ENCODE data around the gene STXBP1.

DNA sequence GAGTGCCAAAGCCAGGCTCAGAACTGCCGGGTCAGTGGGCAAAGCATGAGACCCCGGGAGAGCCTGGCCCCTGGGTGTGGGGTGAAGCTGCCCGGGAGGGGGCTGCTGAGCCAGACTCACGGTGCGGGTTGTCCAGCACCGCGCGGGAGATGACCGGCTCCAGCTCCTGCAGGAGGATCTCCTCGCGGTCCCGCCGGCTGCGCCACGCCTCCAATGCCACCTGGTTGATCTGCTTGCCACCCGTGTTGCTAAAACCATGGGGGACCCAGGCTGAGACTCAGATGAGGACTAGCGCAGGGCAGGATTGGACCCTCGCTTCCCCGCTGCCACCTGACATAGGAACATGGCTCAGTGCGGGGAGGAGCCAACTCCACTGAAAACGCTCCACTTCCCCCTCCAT is 120.4 kb downstream of the STXBP1 start:
- TF ChIP-seq TAF1 (IDR thresholded peaks at IDR 0.05; ENCODE audit: borderline replicate concordance, low read depth, low read length) (no peak), POLR2AphosphoS5 (IDR thresholded peaks at IDR 0.05; ENCODE audit: low read depth, low read length) (no peak)
